GM18861 (cell line): ENCODE measurements around the gene CSAG3.

Source experiments
- ATAC-seq: cut with Tn5 transposase; IDR thresholded peaks from one replicate; pipeline ENCODE4 v1.9.1; 2021; ENCODE audit not compliant: unreplicated experiment

Gene CSAG3

DNA sequence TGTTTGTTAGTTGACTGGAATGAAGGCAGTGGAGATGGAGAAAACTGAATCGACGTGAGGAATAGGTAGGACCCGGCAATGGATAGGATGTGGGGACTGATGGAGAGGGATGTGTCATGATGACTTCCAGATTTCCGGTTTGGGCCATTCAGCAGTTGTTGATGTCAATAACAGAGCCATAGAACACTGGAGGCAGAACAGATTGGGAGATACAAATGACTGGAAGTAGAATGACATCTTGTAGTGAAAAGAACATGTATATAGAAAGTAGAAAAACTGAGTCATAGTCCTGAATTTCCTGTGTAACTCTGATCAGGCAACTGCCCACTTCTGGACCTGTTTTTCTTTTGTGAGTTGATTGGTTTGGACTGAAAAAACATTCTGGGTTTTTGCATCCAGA is 47.0 kb downstream of the CSAG3 start:
- no peak for ATAC-seq
